Astrocyte (in vitro differentiated cells and primary cell): Measurements from ENCODE around the gene BPIFA3.

ENCODE experiments used
- EZH2 ChIP-seq: IDR thresholded peaks from 2 replicates; pipeline ENCODE4 v1.6.1; 2012; ENCODE audit warnings: mild to moderate bottlenecking, low read length, inconsistent platforms; ENCODE audit not compliant: insufficient read depth
- TF ChIP-seq, protein P1 (sequence below): IDR thresholded peaks from 2 replicates; pipeline ENCODE4 v1.5.1; 2011; ENCODE audit warnings: low read depth, mild to moderate bottlenecking, inconsistent platforms, low read length, moderate library complexity; ENCODE audit not compliant: insufficient read depth

DNA sequence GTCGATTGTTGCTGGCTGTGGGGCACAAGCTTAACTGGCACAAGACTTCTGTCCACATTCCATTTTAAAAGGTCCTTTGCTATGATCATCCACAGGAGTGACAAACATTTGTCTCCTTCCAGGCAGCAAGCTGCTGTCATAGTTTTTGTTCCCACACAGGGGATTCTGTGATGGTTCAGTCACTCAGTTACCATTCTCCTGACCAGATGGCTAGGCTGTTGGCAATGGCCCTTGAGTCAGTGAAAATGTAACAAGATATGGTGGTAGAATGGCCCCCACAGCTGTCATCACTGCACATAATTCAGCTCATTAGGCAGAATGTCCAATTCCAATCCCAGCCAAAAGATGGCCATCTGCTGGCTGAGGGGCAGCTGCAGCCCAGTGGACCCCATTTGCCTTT lies 32.3 kb downstream of the BPIFA3 start:
- no peak for TF ChIP-seq EZH2
- TF ChIP-seq, protein P1, sequence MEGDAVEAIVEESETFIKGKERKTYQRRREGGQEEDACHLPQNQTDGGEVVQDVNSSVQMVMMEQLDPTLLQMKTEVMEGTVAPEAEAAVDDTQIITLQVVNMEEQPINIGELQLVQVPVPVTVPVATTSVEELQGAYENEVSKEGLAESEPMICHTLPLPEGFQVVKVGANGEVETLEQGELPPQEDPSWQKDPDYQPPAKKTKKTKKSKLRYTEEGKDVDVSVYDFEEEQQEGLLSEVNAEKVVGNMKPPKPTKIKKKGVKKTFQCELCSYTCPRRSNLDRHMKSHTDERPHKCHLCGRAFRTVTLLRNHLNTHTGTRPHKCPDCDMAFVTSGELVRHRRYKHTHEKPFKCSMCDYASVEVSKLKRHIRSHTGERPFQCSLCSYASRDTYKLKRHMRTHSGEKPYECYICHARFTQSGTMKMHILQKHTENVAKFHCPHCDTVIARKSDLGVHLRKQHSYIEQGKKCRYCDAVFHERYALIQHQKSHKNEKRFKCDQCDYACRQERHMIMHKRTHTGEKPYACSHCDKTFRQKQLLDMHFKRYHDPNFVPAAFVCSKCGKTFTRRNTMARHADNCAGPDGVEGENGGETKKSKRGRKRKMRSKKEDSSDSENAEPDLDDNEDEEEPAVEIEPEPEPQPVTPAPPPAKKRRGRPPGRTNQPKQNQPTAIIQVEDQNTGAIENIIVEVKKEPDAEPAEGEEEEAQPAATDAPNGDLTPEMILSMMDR, result no peak
